ENCODE measurements around the gene CSNK2B. TPM values are rescaled to one million over a fixed set of nuclear protein-coding genes. Genes with fewer than 3 reads are reported as not detected.

The CSNK2B gene
- total and polyA plus RNA-seq, 9 of the 15 experiments (the other 6 are each of a cell fraction or from before 2014, with no cell fraction given) = 120 to 1,126 (median 529) TPM

GRCh38 chr6:31658983-31659648 lies 6.8 kb upstream of the CSNK2B start (continued):
- TF ChIP-seq, protein P1, sequence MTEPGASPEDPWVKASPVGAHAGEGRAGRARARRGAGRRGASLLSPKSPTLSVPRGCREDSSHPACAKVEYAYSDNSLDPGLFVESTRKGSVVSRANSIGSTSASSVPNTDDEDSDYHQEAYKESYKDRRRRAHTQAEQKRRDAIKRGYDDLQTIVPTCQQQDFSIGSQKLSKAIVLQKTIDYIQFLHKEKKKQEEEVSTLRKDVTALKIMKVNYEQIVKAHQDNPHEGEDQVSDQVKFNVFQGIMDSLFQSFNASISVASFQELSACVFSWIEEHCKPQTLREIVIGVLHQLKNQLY (CRISPR knock-in tag; conservative IDR thresholded peaks at IDR 0.05) = 0 out of 4 replicates have a peak, but pooled peaks of 1 of the 2 experiments have one; percentile 18
- TF ChIP-seq NR4A1 (CRISPR knock-in tag; IDR thresholded peaks at IDR 0.05) = no peak
- TF ChIP-seq NR4A1 (tag; IDR thresholded peaks at IDR 0.05) = no peak
- no peak for TF ChIP-seq MYC (IDR thresholded peaks at IDR 0.05; ENCODE audit: low read depth, low read length)
- TF ChIP-seq MYC (CRISPR knock-in tag; IDR thresholded peaks at IDR 0.05; ENCODE audit: borderline replicate concordance, low read depth) = peak; percentile 21; the same call in 1 of the 2 replicates
- TF ChIP-seq CREM (IDR thresholded peaks at IDR 0.05; ENCODE audit: low read depth) = no peak
- TF ChIP-seq FOXM1 (IDR thresholded peaks at IDR 0.05; ENCODE audit: low read depth) = no peak
- no peak for TF ChIP-seq FOXM1 (CRISPR knock-in tag; IDR thresholded peaks at IDR 0.05; ENCODE audit: low read depth)
- TF ChIP-seq, protein P2, sequence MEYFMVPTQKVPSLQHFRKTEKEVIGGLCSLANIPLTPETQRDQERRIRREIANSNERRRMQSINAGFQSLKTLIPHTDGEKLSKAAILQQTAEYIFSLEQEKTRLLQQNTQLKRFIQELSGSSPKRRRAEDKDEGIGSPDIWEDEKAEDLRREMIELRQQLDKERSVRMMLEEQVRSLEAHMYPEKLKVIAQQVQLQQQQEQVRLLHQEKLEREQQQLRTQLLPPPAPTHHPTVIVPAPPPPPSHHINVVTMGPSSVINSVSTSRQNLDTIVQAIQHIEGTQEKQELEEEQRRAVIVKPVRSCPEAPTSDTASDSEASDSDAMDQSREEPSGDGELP (CRISPR knock-in tag; IDR thresholded peaks at IDR 0.05; ENCODE audit: borderline replicate concordance) = no peak; the same call in 1 of the 2 replicates
- peak; percentile 45; the same call in 1 of the 2 replicates for TF ChIP-seq USF1 (CRISPR knock-in tag; IDR thresholded peaks at IDR 0.05)
- TF ChIP-seq PKNOX1 (IDR thresholded peaks at IDR 0.05) = no peak
- TF ChIP-seq RCOR1 (IDR thresholded peaks at IDR 0.05; ENCODE audit: borderline replicate concordance in 1 of 2, low read depth in 2 of 2, low read length in 2 of 2) = no peak
- no peak for TF ChIP-seq TAF1 (IDR thresholded peaks at IDR 0.05; ENCODE audit: control insufficient read depth, extremely low read depth, insufficient read depth, low read length, severe bottlenecking)
- TF ChIP-seq HLTF (IDR thresholded peaks at IDR 0.05) = no peak
- no peak for TF ChIP-seq HDAC3 (IDR thresholded peaks at IDR 0.05; ENCODE audit: borderline replicate concordance, partially characterized antibody)
- peak; percentile 17; the same call in 1 of the 2 replicates for TF ChIP-seq SUPT5H (IDR thresholded peaks at IDR 0.05)
- 0 out of 2 replicates have a peak, but pooled peaks have one; percentile 62 for TF ChIP-seq RREB1 (CRISPR knock-in tag; IDR thresholded peaks at IDR 0.05)
